Activated CD4-positive, alpha-beta T cell treated with anti-CD3 and anti-CD28 coated beads, Interleukin-2, Interleukin-6, amounts not matched to agents 100 ng/mL and 50 ng/mL, durations not matched to agents 16 hours and 8 hours (primary cell): ENCODE measurements around the gene GSE1.

Experiments used
- DNase-seq: peaks from one replicate; pipeline ENCODE4 v3.0.0-alpha.2; 2020

Gene GSE1

DNA sequence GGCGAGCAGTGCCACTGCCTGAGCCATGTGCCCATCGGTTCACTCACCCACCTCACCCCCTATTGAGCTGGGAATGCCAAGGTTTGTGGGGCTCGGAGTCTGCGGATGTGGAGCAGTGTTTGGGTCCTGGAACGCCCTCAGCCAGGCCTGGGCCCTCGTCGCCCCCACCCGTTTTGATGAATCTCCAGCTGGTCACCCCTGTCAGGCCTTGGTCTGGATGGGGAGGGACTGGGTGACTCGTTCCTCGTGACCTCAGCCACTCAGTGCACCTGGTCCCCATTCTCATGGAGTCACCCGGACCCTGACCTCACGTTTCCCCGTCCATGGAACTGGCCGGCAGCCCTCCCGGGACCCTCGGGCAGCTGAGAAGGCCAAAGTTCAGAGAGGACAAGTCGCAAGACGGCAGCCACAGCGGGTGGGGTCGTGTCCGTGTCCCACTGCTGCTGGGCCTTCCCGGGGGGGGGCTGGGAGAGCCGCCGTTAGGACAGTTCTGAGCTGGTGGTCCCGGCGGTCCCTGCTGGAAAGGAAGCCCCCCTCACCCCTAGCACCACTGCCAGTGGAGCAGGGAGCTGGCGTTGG, 23.2 kb downstream of the GSE1 start:
- DNase-seq, result no peak

DNA sequence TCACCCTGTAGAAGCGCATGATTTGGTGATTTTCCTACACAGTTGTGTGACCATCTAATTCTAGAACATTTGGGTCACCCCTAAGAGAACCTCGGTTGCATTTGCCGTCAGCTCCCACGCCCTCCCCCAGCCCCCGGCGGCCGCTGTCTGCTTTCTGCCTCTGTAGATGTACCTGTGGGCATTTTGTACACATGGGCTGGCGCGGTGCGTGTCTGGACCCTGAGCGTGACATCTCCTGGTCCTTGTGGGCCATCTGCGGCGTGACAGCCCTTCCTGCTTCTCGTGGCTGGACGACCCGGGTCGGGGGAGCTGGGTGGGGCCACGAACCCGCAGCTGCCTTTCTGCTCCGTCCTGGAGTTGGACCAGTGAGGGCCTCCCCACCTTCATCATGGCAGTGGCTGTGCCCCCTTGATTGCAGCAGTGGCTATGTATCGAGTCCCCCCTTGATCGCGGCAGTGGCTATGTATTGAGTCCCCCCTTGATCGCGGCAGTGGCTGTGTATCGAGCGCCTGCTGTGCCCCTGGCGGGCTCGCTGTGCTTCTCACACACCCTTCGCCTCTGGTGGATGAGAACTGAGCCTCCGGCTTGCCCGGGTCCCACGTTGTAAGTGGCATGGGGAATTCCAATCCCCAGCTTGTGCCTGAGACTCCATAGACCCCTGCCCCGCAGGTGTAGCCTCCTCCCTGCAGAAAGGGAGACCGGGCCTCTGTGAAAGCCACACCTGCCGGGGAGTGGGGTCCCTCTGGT, 24.1 kb downstream of the GSE1 start:
- DNase-seq, result no peak

- DNase-seq, result no peak
Measured at GRCh38 chr16:85637808-85638647, 24.9 kb downstream of the GSE1 start.

DNA sequence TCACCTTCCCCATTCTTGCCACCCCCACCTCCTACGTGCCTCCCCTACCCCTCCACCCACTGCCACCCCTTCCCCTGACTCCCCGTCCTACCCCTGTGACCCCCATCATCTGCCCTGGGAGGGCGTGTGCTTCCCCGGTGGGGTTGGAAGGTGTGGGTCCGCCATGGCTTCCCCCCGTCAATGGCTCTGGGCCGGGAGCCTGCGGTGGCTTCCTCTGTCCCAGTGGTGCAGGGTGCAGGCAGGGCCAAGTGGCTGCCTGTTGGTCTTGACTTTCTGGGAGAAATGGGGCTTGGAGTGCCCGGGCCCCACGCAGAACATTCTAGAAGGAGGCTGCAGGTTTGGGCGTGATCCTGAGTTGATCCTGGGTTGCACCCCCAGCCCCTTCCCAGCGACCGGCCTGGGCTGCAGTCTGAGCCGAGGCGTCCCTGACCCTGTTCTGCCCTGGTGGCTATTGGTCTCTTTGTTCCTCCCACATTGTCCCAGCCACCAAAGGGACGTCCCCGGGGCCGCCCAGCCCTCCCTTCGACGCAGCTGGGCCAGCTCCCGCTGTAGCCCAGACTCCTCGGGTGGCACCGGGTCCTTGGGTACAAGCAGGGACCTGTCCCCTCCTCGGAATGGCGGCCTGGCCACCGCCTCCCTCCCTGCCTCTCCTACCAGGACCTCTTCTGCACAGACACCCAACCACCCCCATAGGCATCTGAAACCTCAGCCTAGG, 25.7 kb downstream of the GSE1 start:
- no peak for DNase-seq

DNA sequence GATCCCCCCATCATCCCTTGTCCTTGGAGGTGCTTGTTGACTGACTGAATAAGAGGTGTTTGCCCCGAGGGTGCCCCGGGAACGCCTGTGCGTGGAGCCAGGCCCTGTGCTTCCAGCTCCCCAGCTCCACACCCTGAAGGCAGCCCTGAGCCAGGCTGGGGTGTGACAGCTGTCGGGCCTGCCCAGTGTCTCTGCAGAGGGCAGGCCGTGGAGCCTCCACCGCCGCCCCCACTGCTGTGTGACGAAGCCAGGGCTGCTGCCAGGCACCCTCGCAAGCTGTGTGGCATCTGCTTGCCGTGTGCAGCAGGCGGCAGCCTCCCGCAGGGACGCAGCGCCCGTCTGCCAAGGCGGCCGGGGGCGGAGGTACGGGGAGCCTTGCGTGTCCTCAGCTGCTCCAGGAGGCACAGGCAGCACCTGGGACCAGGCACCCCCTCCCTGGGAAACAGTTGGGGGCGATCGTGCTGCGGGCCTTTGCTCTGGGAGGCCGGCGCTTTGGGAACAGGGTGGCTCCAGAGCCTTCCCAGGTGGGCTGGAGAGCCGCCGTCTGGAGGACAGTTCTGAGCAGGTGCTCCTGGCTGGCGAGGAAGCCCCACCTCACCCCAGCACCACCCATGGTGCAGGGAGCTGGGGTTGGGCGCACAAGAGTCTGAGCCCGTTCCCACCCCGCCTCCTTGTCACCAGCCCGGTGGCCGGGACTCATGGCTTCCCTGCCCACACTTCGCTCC, 26.6 kb downstream of the GSE1 start:
- DNase-seq, result no peak

GRCh38 chr16:85640254-85640558, 27.1 kb downstream of the GSE1 start:
- DNase-seq, result no peak

GRCh38 chr16:85640585-85640984, 27.5 kb downstream of the GSE1 start:
- no peak for DNase-seq

GRCh38 chr16:85641305-85641704, 28.2 kb downstream of the GSE1 start:
- DNase-seq, result no peak

GRCh38 chr16:85641776-85642176, 28.7 kb downstream of the GSE1 start:
- no peak for DNase-seq

DNA sequence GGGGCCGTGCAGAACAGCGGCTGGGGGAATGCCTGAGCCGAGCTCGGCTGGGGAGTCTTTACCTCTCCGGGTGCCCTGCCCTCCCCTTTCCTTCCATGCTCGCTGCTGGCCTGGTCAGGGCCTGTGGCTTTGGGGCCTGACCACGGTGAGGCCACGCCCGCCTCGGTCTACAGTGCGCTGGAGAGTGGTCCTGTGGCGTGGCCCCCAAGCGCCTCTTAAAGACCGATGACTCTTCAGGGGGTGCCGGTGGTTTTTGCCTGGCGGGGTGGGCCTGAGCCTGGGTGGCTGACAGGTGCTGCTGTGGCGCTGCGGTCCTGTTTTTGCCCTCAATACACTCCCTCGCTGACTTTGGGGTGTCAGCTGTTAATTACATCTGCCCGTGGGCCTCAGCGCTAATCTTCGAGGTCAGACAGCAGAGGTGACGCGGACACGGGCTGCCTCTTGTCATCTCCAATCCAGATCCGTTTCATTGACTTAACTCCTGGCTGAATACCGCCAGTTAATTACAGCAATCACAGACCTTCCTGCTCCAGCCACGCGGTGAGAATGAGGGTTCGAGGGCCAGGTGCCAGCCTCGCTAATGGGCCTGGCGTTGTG, 29.7 kb downstream of the GSE1 start:
- DNase-seq, result no peak

GRCh38 chr16:85643631-85644030, 30.5 kb downstream of the GSE1 start:
- no peak for DNase-seq

DNA sequence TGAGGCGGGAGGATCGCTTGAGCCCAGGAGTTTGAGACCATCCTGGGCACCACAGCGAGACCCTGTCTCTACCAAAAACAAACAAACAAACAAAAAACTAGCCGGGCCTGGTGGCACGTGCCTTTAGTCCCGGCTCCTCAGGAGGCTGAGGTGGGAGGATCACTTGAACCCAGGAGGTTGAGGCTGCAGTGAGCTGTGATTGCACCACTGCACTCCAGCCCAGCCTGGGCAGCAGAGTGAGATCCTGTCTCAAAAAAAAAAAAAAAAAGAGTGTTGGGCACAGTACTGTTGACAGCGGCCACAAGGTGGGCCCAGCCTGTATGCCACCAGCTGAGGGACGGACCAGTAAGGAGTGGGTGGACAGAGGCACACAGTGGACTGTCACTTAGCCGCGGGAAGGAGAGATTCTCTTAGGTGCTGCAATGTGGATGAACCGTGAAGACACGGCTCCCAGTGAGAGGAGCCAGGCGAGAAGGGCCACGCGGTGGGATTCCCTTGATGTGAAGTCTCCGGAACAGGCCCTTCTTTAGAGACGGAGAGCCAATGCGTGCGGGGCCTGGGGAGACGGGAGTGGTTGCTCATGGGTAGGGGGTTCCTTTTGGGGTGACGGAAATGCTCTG, 31.1 kb downstream of the GSE1 start:
- DNase-seq, result no peak

GRCh38 chr16:85645021-85645589, 32.0 kb downstream of the GSE1 start:
- no peak for DNase-seq

GRCh38 chr16:85646358-85646907, 33.3 kb downstream of the GSE1 start:
- DNase-seq, result no peak

DNA sequence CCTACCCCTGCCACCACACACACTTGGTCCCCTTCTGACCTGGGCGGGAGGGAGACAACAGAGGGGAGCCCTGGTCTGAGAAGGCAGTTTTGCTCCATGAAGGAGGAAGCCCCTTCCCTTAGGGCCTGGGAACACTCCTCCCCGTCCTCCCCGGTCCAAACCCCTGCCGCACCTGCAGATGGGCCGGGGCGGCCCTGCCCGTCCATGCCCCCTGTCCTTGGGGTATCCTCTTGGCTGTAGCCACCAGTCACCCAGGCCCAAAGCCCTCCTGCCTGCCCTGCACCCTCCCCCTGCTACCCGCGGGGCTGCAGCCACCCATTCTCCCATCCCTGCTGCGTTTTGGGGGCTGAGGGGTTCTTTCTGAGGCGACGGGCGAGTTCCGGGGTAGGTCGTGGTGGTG, 33.9 kb downstream of the GSE1 start:
- DNase-seq, result no peak

DNA sequence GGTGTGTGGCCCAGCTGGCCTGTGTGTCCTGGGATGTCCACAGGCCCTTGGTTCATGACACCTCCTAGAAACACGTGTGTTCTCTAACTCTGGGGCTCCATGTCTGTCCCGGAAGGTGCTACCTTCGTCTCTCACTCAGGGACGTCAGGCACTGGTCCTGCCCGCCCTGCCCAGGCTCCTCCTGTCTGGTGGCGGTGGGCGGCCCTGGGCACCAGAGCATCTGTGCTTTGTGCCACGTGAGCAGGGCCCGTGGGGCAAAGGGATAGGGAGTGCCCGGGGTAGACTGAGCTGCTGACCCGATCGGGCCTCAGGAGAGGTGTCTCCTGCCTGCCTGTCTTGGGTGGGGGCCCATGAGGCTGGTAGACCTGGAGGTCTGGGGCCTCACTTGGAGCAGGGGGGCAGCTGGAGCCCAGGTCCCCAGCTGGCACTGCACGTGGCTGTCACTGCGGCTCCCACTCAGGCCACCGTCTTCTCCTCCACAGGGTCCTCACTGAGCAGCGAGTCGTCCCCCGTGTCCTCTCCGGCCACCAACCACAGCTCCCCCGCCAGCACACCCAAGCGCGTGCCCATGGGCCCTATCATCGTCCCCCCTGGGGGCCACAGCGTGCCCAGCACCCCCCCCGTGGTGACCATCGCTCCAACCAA, 35.1 kb downstream of the GSE1 start:
- no peak for DNase-seq

- no peak for DNase-seq
Measured at GRCh38 chr16:85648805-85649204, 35.7 kb downstream of the GSE1 start.

GRCh38 chr16:85649411-85650134, 36.5 kb downstream of the GSE1 start:
- no peak for DNase-seq

- no peak for DNase-seq
Measured at GRCh38 chr16:85650135-85650843, 37.2 kb downstream of the GSE1 start.
